HG03442 (cell line): ENCODE data around the gene JMJD1C.
A peak's percentile ranks its signal among the peaks of the same experiment; 100 is the strongest.

Source experiments
- ATAC-seq: cut with Tn5 transposase; IDR thresholded peaks from one replicate; pipeline ENCODE4 v1.9.1; 2021; ENCODE audit warnings: mild to moderate bottlenecking, moderate library complexity; ENCODE audit not compliant: unreplicated experiment

The JMJD1C gene

GRCh38 chr10:63439607-63440006 is 26.2 kb downstream of the JMJD1C start:
- ATAC-seq: no peak

DNA sequence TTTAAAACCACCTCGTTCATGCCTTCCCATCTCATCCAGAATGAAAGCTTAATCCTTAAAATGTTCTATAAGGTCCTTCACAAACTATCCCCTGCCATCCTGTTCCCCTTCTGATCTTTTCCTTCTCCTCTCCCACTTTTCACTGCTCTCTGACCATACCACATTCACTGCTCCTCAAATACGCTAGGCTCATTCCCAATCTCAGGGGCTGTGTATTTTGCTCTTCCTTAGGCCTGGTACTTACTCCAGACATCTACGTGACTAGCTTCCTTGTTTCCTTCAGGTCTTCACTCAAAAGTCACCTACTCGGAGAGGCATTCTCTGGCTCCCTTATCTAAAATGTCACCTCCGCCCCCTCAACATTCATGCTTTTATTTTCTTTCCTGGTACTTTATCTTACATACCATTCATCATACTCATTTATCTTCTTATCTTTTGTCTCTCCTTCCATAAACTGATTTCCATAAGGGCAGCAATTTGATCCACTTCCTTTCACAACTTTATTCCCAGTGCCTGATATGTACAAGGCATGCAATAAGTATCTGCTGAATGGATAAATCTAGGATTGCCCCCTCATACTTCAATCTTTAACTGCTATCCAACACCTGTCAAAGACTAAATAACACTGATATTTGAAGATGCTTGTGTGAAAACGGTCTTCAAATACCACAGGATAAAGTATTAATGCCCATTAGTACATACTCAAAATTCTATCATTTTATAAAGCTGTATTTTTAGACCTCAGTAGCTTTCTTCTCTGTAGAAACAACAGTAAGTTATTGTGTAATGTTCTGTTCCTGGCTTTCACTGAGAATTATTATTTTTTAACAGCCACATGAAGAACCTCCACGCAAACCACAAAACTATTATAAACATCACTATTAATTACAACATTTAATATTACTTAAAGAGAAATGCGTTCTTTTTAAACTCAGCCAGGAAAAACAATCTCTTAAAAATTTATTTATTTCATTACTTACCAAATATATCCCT is 27.0 kb downstream of the JMJD1C start:
- ATAC-seq: no peak

DNA sequence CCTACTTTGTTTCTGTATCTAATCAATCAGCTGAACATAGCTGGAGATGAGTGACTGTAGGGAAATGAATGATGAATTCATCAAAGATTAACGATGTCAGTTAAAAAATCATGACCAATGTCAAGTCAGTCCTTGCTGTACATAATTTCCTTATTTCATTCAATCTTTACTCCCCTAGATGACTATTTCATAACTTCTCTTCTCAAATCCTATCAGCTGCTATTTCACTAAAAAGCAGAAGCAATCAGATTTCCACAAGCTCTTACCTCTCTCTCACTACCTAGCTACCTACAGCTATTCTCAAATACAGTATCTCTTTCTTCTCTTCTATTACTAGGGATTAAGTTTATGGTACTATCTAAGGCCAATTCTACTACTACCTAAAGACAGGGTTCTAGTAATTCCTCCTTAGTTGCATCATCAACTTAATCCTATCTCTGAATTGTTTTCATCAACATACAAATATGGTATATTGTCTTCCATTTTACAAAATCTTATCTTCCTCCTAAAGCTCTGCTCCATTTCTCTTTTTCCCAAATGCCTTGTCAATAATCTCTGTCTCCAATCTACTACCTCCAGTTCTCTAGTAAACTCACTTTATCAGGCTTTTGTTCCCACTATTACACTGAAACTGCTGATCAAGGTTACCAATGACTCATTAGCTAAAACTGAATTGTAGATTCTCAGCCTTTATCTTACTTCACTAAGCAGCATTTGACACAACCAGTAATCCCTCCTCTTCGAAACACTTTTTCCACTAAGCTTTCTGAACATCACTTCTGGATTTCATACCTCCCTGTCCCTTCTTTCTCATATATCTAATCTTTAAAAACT is 28.4 kb downstream of the JMJD1C start:
- ATAC-seq: no peak

DNA sequence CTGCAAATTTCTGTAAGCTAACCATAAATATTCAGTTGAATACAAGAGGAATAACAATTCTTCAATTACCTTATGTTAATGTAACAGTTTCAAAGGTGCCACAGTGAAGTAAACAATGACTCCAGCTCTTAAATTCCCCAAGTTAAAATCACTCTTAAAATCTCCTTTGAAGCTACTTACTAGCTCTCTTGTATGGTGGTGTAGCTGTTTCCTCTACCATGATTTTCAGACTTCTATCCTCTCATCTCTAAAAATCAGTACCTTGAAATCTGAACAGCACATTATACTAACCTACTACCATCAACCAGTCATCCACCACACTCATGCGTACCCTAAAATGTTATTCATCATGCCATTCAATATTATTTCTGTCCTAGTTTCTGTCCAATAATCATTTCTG is 29.6 kb downstream of the JMJD1C start:
- no peak for ATAC-seq

- no peak for ATAC-seq
These were observed 30.6 kb downstream of the JMJD1C start for GRCh38 chr10:63434866-63435854.

DNA sequence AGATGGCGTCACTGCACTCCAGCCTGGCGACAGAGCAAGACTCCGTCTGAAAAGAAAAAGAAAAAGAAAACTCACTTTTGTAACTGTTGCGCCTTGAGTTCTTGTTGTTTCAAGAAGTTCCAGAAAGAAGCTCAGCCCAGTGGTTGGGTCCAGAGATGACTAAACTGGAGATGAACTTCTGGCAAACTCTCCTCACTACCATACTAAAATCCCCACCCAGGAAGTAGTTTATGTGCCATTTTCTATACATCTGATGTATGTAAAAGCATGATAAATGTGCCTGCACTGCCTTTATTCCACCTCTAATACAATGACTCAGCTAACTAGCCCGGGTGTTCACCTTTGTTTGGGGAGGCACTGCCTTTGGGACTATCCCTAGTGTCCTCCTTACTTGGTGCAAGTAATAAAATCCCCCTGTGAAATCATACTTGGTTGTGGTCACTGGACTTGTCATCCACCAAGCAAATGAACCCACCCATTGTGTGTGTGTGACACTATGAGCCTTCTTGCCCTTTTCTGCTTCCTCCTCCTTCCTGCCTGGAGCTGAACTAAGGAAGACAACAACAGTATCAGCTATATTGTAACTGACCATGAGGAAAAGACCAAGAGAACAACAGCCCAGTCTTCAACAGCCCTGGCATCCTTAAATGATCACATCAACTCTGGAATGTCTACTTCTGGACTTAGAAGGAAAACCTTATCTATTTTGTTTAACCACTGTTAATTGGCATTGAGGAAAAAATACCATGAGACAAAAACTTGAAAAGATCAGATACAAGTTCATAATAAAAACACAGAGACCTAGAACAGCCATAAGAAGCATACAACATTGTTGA is 33.6 kb downstream of the JMJD1C start:
- peak; percentile 64 for ATAC-seq

DNA sequence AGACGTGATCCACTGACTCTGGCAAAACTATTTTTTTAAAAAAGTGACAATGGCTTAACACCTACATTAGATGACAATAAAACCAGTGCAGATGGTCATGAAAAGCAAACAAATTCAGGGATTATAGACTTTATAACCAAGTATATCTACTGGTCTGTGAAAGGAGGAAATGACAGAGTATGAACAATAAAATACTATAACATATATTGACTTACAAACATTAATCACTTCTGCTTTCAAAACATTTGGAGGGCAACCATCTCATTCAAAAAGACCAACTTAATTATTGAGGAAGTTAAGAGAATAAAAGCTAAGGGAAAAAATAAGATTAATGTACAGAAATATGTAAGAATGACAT is 34.8 kb downstream of the JMJD1C start:
- ATAC-seq: no peak

GRCh38 chr10:63430091-63430998 is 35.4 kb downstream of the JMJD1C start:
- ATAC-seq: no peak

DNA sequence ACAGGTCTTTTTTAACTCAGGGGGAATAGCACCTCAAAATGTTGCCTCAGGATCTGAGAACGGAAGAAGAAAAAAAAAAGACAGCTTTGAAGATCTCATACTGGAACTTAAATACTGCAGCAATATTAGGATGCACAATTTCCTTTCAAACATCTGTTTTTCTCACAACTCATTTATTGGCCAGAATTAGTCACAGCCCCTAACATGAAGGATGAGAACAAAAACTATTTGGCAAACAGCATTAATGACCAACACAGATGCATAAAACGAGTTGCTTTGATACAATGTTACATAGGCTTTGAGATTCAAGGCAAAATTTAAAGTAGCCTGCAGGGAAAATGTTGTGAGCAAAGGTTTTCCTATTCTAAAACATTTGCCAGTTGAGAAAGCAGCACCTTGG is 36.5 kb downstream of the JMJD1C start:
- ATAC-seq: no peak

DNA sequence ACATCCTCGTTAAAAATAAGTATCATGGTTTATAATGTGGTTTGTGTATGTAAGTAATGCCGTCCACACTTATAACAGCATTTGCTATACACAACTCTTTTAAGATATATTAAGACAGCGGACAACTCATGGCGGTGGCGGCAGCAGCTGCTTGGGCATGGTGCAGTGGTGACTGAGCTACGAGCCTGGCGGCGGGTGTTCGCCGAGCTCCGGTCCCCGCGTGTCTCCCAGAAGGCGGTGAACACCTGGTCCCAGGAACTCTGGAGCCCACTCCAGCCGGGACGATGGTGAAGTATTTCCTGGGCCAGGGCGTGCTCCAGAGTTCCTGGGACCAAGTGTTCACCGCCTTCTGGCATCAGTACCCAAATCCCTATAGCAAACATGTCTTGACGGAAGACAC is 38.8 kb downstream of the JMJD1C start:
- no peak for ATAC-seq

- ATAC-seq: no peak
These were observed 40.3 kb downstream of the JMJD1C start for GRCh38 chr10:63425512-63425911.

DNA sequence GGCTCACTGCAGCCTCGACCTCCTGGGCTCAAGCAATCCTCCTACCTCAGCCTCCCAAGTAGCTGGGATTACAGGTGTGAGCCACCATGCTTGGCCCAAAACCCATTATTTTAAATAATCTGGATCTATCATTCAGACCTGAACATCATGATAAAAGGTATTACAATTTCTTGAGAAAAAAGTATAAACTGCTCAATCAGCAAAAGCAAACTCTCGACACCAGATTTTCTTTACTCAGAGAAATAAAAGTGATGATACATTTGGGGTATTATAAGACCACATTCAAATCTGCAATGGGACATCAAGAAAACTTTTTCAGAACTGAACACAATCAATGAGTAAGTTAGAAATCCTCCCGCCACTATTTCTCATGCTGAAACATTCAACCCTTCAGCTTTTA is 41.2 kb downstream of the JMJD1C start:
- ATAC-seq: no peak

DNA sequence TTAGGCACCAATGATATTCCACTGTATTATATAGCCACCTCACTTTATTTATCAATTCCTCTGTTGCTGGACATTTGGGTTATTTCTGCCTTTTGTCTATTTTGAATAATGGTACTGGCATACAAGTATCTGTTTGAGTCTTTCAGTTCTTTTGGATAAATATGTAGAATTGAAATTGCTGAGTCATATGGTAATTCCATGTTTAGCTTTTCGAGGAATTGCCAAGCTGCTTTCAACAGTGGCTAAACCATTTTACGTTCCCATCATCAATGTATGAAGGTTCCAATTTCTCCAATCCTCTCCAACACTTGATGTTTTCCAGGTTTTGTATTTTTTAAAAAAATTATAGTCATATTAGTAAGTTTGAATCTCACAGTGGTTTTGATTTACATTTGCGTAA is 42.3 kb downstream of the JMJD1C start:
- no peak for ATAC-seq

GRCh38 chr10:63421591-63421990 is 44.2 kb downstream of the JMJD1C start:
- peak; percentile 97 for ATAC-seq

- no peak for ATAC-seq
These were observed 49.4 kb downstream of the JMJD1C start for GRCh38 chr10:63416376-63416775.

DNA sequence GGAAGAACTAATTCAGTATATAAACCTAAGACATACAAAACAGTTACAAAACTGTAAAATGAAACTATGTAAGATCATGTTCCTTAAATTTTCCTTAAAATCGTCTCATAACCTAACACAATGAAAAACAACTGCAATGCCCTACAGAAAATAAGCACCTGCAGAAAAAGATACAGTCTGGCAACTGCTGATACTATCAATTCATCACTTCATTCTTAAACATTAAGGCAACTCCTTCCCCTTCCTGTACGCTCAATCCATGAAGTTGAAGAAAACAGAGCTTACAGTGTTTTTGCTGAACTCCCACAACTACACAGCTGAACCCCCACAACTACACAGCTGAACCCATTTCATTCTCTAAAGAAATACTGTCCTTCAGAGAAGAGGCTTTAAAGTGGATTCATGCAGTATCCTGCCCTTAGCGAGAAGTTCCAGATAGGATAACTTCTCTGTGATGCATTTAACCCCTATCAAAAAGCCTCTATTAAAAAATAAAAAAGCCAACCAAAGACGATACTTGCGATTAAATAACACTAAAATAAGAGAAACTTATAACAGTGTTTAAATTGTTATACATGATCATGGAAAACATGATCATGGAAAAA is 50.0 kb downstream of the JMJD1C start:
- ATAC-seq: no peak

GRCh38 chr10:63414481-63415260 is 51.1 kb downstream of the JMJD1C start:
- ATAC-seq: no peak

- ATAC-seq: no peak
These were observed 52.3 kb downstream of the JMJD1C start for GRCh38 chr10:63413429-63413828.
